ENCODE data around the gene MYL3. TPM values are rescaled to one million over a fixed set of nuclear protein-coding genes. Genes with fewer than 3 reads are reported as not detected.

The MYL3 gene
- total and polyA plus RNA-seq, 2 experiments from 2014 or later = not detected

DNA sequence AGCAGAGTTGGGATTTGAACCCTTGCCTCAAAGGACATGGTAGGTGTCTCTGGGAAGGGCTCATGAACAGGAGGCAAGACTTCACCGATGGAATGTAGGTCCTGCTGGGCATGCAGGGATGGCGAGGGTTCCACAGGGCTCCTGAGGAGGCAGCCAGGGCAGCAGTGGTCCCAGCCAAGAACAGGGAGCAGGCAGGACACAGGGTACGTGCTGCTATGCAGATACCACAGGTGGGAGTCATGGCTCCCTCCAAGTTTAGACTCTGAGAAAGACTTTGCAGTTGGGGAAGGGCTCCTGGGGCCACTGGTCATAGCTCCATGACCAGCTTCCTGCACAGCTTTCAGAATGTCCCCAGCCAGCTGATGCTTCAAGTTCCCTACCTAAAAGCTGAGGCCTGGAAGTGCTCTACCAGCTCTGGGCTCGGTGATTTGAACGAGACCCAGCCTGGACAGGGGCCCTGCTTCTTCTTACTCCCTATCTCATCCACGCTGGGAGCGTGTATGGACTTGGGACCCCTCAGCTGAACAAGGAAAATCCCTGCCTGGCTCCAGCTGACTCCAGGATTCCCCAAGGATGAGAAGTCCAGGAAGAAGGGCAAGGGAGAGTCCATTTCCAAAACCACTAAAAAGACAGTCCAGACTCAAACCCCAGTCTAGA lies 747 bp downstream of the MYL3 start (continued):
- TF ChIP-seq, protein P1, sequence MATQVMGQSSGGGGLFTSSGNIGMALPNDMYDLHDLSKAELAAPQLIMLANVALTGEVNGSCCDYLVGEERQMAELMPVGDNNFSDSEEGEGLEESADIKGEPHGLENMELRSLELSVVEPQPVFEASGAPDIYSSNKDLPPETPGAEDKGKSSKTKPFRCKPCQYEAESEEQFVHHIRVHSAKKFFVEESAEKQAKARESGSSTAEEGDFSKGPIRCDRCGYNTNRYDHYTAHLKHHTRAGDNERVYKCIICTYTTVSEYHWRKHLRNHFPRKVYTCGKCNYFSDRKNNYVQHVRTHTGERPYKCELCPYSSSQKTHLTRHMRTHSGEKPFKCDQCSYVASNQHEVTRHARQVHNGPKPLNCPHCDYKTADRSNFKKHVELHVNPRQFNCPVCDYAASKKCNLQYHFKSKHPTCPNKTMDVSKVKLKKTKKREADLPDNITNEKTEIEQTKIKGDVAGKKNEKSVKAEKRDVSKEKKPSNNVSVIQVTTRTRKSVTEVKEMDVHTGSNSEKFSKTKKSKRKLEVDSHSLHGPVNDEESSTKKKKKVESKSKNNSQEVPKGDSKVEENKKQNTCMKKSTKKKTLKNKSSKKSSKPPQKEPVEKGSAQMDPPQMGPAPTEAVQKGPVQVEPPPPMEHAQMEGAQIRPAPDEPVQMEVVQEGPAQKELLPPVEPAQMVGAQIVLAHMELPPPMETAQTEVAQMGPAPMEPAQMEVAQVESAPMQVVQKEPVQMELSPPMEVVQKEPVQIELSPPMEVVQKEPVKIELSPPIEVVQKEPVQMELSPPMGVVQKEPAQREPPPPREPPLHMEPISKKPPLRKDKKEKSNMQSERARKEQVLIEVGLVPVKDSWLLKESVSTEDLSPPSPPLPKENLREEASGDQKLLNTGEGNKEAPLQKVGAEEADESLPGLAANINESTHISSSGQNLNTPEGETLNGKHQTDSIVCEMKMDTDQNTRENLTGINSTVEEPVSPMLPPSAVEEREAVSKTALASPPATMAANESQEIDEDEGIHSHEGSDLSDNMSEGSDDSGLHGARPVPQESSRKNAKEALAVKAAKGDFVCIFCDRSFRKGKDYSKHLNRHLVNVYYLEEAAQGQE (IDR thresholded peaks at IDR 0.05; ENCODE audit: unreplicated experiment) = no peak
- TF ChIP-seq NANOG (IDR thresholded peaks at IDR 0.05; ENCODE audit: borderline replicate concordance) = no peak
- no peak for TF ChIP-seq STAT1 (IDR thresholded peaks at IDR 0.05; ENCODE audit: unreplicated experiment)
- TF ChIP-seq, protein P2, sequence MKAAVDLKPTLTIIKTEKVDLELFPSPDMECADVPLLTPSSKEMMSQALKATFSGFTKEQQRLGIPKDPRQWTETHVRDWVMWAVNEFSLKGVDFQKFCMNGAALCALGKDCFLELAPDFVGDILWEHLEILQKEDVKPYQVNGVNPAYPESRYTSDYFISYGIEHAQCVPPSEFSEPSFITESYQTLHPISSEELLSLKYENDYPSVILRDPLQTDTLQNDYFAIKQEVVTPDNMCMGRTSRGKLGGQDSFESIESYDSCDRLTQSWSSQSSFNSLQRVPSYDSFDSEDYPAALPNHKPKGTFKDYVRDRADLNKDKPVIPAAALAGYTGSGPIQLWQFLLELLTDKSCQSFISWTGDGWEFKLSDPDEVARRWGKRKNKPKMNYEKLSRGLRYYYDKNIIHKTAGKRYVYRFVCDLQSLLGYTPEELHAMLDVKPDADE (IDR thresholded peaks at IDR 0.05) = no peak
- no peak for TF ChIP-seq CREB1 (CRISPR knock-in tag; IDR thresholded peaks at IDR 0.05; ENCODE audit: low read depth)
- TF ChIP-seq POLR2AphosphoS5 (IDR thresholded peaks at IDR 0.05; ENCODE audit: low read depth) = no peak

DNA sequence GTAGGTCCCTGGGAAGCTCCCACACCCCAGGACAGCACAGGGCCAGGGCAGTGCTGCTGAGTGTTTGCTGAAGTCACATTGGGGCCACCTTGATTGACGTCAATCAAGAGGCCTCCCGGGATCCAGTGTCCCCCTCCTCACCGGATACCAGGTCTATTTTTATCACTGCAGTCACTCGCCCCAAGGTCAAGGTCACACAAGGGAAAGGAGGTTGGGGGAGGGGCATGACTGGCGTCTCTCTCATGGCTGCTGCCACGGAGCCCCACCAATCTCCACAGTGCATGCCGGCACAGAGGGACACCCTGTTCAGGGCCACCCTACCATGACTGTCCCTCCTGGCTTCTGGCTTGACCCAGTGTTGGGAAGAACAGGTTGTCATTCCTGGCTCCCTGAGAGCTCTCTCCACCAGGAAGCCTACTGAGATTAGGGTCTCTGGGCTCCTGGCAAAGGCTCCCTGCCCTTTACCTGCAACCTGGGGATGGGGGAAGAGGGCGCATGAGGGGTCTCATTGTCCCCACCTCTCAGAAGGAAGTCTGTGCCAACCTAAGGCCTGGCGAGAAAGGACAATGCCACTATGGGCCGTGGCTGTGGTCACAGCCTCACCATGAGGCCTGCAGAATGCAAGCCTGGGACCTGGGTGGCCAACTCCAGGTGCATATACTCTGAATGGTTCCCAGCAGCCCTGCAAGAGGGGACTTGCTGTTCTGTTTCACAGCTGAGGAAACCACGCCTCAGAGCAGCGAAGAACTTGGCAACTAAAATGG lies 1.5 kb downstream of the MYL3 start:
- H3K27me3 Mint-ChIP-seq (ENCODE audit: insufficient read depth, low read depth, poor library complexity) = peaks cover 16% of the 10 kb centered on the region
- no peak for DNase-seq (ENCODE audit: low spot score)
- Histone ChIP-seq H2AFZ (no peak overlapping the region), H3K27ac (ENCODE audit: low read depth) (no peak overlapping the region), H3K27me3 (ENCODE audit: insufficient read depth) (no peaks in the 10 kb centered on the region), H3K4me3 (no peak overlapping the region), H3K4me2 (no peak overlapping the region), H3K4me1 (ENCODE audit: insufficient read depth) (no peaks in the 10 kb centered on the region), H3F3A (replicated peaks; ENCODE audit: low read depth) (no peaks in the 10 kb centered on the region), H3K9me2 (ENCODE audit: insufficient read depth) (no peaks in the 10 kb centered on the region), H4K20me1 (replicated peaks; ENCODE audit: insufficient read depth) (no peaks in the 10 kb centered on the region), H3K36me3 (ENCODE audit: insufficient read depth) (no peaks in the 10 kb centered on the region), H3K79me2 (replicated peaks; ENCODE audit: insufficient read depth) (no peaks in the 10 kb centered on the region)
- ATAC-seq = no peak
- no peaks in the 10 kb centered on the region for H3K36me3 Mint-ChIP-seq (ENCODE audit: low read depth)
- no peaks in the 10 kb centered on the region for H3K9me3 Mint-ChIP-seq
- H3K4me3 Mint-ChIP-seq = no peak overlapping the region
- H3K27ac Mint-ChIP-seq = no peak overlapping the region
- H3K4me1 Mint-ChIP-seq = no peaks in the 10 kb centered on the region
- TF ChIP-seq CREB1 (CRISPR knock-in tag; IDR thresholded peaks at IDR 0.05; ENCODE audit: low read depth) = no peak
- no peak for TF ChIP-seq ZNF114 (CRISPR knock-in tag; IDR thresholded peaks at IDR 0.05)
- TF ChIP-seq POLR2AphosphoS5 (IDR thresholded peaks at IDR 0.05; ENCODE audit: low read depth) = no peak
- TF ChIP-seq STAT1 (IDR thresholded peaks at IDR 0.05; ENCODE audit: unreplicated experiment) = no peak
- no peak for TF ChIP-seq JUNB (IDR thresholded peaks at IDR 0.05; ENCODE audit: unreplicated experiment)
- TF ChIP-seq, protein P3, sequence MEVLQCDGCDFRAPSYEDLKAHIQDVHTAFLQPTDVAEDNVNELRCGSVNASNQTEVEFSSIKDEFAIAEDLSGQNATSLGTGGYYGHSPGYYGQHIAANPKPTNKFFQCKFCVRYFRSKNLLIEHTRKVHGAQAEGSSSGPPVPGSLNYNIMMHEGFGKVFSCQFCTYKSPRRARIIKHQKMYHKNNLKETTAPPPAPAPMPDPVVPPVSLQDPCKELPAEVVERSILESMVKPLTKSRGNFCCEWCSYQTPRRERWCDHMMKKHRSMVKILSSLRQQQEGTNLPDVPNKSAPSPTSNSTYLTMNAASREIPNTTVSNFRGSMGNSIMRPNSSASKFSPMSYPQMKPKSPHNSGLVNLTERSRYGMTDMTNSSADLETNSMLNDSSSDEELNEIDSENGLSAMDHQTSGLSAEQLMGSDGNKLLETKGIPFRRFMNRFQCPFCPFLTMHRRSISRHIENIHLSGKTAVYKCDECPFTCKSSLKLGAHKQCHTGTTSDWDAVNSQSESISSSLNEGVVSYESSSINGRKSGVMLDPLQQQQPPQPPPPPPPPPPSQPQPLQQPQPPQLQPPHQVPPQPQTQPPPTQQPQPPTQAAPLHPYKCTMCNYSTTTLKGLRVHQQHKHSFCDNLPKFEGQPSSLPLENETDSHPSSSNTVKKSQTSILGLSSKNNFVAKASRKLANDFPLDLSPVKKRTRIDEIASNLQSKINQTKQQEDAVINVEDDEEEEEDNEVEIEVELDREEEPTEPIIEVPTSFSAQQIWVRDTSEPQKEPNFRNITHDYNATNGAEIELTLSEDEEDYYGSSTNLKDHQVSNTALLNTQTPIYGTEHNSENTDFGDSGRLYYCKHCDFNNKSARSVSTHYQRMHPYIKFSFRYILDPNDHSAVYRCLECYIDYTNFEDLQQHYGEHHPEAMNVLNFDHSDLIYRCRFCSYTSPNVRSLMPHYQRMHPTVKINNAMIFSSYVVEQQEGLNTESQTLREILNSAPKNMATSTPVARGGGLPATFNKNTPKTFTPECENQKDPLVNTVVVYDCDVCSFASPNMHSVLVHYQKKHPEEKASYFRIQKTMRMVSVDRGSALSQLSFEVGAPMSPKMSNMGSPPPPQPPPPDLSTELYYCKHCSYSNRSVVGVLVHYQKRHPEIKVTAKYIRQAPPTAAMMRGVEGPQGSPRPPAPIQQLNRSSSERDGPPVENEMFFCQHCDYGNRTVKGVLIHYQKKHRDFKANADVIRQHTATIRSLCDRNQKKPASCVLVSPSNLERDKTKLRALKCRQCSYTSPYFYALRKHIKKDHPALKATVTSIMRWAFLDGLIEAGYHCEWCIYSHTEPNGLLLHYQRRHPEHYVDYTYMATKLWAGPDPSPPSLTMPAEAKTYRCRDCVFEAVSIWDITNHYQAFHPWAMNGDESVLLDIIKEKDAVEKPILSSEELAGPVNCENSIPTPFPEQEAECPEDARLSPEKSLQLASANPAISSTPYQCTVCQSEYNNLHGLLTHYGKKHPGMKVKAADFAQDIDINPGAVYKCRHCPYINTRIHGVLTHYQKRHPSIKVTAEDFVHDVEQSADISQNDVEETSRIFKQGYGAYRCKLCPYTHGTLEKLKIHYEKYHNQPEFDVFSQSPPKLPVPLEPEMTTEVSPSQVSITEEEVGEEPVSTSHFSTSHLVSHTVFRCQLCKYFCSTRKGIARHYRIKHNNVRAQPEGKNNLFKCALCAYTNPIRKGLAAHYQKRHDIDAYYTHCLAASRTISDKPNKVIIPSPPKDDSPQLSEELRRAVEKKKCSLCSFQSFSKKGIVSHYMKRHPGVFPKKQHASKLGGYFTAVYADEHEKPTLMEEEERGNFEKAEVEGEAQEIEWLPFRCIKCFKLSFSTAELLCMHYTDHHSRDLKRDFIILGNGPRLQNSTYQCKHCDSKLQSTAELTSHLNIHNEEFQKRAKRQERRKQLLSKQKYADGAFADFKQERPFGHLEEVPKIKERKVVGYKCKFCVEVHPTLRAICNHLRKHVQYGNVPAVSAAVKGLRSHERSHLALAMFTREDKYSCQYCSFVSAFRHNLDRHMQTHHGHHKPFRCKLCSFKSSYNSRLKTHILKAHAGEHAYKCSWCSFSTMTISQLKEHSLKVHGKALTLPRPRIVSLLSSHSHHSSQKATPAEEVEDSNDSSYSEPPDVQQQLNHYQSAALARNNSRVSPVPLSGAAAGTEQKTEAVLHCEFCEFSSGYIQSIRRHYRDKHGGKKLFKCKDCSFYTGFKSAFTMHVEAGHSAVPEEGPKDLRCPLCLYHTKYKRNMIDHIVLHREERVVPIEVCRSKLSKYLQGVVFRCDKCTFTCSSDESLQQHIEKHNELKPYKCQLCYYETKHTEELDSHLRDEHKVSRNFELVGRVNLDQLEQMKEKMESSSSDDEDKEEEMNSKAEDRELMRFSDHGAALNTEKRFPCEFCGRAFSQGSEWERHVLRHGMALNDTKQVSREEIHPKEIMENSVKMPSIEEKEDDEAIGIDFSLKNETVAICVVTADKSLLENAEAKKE (CRISPR knock-in tag; IDR thresholded peaks at IDR 0.05) = no peak
- TF ChIP-seq, protein P4, sequence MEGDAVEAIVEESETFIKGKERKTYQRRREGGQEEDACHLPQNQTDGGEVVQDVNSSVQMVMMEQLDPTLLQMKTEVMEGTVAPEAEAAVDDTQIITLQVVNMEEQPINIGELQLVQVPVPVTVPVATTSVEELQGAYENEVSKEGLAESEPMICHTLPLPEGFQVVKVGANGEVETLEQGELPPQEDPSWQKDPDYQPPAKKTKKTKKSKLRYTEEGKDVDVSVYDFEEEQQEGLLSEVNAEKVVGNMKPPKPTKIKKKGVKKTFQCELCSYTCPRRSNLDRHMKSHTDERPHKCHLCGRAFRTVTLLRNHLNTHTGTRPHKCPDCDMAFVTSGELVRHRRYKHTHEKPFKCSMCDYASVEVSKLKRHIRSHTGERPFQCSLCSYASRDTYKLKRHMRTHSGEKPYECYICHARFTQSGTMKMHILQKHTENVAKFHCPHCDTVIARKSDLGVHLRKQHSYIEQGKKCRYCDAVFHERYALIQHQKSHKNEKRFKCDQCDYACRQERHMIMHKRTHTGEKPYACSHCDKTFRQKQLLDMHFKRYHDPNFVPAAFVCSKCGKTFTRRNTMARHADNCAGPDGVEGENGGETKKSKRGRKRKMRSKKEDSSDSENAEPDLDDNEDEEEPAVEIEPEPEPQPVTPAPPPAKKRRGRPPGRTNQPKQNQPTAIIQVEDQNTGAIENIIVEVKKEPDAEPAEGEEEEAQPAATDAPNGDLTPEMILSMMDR (conservative IDR thresholded peaks at IDR 0.05; ENCODE audit: low read depth in 2 of 2) = no peak
